T47D (cell line): ENCODE results near the gene CLNK.

Experiments used
- DNase-seq, 2 experiments: peaks; one replicate each; pipeline versions ENCODE4 v3.0.0 to v3.0.0-alpha.2; 2011 to 2012; ENCODE audit warnings: low read depth in 1 of 2, low spot score in 1 of 2
- JUND ChIP-seq: IDR thresholded peaks from 2 replicates; pipeline ENCODE4 v1.6.1; 2012; ENCODE audit warnings: low read depth
- in situ Hi-C: cut with HindIII; loops from 2 replicates; pipeline ENCODE4 v1.10.0; 2016; ENCODE audit warnings: low sequenced_read_pairs, low pct_unique_long_range_greater_than_20kb

Gene CLNK

DNA sequence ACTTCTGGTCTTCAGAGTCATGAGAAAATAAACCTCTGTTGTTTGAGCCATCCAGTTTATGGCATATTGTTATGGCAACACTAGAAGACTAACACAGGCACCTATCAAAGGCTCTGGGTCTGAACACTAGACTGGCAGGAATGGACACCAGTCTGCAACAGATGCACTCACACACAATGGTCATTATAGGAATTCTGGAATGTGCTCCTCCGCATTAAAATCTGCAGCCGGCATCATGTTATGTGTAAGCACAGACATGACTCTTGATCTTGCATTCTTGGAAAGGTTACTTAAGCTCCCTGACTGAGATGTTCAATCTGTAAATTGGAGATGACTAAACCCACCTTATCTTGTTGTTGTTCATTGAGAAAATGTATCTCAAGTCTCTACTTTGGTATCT is 115.1 kb downstream of the CLNK start:
- DNase-seq = no peak
- in situ Hi-C loops = no loop called here
- no peak for TF ChIP-seq JUND

GRCh38 chr4:10567766-10568165 is 116.8 kb downstream of the CLNK start:
- TF ChIP-seq JUND = no peak
- in situ Hi-C loops = no loop called here
- no peak for DNase-seq

GRCh38 chr4:10565166-10565780 is 119.3 kb downstream of the CLNK start:
- in situ Hi-C loops = no loop called here
- no peak for DNase-seq
- TF ChIP-seq JUND = no peak

- in situ Hi-C loops = no loop called here
- no peak for TF ChIP-seq JUND
- DNase-seq = peak; percentile 6 to 57
Measured at GRCh38 chr4:10554694-10555093, 129.9 kb downstream of the CLNK start.

DNA sequence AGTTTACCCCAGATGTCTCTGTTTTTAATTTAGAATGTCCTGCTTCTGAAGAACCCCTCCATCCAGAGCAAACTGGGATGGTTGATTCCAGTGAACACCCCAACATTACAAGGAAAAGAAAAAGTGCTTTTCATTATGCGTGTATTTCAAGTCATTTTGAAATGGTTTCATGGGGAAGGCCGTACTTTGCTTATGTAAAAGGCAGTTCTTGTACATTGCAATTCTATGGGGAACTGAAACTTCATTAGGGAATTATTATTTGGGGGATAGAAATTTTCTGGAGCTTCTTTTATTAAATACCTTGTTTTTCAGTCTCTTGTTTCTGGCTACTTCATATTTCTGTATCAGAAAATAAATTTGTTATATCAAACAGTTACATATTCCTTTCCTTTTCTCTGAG is 130.4 kb downstream of the CLNK start:
- in situ Hi-C loops = no loop called here
- no peak for DNase-seq
- no peak for TF ChIP-seq JUND

DNA sequence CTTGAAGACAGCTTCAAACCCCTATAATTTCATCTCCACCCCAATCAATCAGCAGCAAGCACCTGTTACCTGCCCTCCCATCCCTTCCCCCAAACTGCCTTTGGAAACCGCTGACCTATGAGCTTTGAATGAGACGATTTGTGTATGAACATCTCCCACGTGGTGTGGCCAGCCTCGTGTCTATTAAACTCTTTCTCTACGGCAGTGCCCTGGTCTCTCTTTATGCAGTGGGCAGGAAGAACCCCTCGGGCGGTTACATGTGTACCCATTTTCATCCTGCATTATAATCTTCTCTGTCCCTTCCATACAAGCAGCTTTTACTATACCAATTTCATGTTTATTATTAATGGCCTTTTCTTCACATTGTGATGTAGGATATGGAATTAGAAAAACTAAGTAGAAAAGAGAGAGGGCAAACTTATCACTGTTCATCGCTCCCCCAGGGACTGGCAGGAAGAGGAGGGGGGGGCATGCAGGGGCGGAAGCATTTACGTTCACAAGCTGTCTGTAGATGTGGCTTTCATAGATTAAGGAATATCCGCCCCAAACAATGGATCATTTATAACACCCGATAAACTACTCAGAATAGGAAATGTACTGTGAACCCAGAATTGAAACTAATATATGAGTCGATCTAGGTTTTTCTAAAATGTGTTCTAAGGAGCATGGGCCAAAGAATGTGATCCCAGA is 131.8 kb downstream of the CLNK start:
- in situ Hi-C loops = no loop called here
- no peak for TF ChIP-seq JUND
- DNase-seq = no peak

DNA sequence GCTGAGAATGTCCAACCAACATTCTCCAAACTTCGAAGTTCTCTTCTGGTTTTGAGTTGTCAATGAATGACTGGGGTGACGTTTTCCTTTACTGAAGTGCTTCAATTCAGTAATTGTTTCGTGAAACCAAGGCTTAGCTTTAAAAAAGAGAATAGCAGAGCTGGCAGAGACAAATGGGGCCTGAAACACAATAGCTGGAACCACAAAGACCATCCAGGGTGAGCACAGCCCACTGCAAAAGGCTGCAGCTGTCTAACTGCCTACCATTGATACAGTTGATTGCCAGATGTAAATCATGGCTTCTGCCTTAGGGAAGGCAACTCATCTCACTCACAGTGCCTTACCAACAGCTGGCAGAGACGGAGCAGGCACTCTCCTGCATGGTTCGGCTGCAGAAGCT is 148.7 kb downstream of the CLNK start:
- DNase-seq = no peak
- in situ Hi-C loops = no loop called here
- TF ChIP-seq JUND = no peak

GRCh38 chr4:10534820-10535219 is 149.7 kb downstream of the CLNK start:
- DNase-seq = no peak
- in situ Hi-C loops = no loop called here
- TF ChIP-seq JUND = no peak

- in situ Hi-C loops = no loop called here
- DNase-seq = no peak
- no peak for TF ChIP-seq JUND
Measured at GRCh38 chr4:10532155-10532554, 152.4 kb downstream of the CLNK start.

- in situ Hi-C loops = no loop called here
- no peak for TF ChIP-seq JUND
Measured at GRCh38 chr4:10530137-10530786, 154.3 kb downstream of the CLNK start.

GRCh38 chr4:10529291-10530136 is 155.1 kb downstream of the CLNK start:
- no peak for DNase-seq
- in situ Hi-C loops = no loop called here
- no peak for TF ChIP-seq JUND

More at GRCh38 chr4:10530137-10530786, 154.3 kb downstream of the CLNK start:
- DNase-seq = no peak

- DNase-seq = no peak
- no peak for TF ChIP-seq JUND
- in situ Hi-C loops = no loop called here
Measured at GRCh38 chr4:10527438-10527837, 157.1 kb downstream of the CLNK start.
